HG03457 (cell line): ENCODE data around the gene GRIPAP1.

ENCODE experiments used
- ATAC-seq: cut with Tn5 transposase; IDR thresholded peaks from one replicate; pipeline ENCODE4 v1.9.1; 2021; ENCODE audit warnings: moderate number of reproducible peaks; ENCODE audit not compliant: unreplicated experiment

The GRIPAP1 gene

DNA sequence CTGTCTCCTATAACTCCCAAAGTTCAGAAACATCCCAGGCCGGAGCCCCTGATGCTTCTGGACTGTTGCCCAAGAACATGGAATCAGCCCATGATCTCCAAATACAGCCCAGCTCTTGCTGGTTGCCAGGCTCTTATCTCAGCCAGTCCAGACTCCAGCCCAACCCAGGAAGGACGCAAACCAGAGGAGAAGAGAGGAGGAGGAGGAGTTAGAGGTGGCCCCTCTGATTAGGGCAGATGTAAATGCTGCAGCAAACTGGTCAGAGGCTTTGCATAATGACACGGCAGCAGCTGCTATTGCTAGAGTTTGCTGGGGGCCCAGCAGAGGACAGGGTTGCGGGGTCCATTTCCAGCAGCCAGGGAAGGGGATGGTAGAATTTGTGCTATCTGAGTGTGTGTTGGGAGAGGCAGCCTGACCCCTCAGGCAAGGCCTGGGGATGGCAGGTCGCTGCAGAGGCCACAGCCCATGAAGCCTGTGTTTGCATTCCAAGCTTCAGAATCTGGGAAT lies 40.4 kb downstream of the GRIPAP1 start:
- ATAC-seq = no peak

GRCh38 chrX:48960291-48960690 lies 41.8 kb downstream of the GRIPAP1 start:
- ATAC-seq = no peak

DNA sequence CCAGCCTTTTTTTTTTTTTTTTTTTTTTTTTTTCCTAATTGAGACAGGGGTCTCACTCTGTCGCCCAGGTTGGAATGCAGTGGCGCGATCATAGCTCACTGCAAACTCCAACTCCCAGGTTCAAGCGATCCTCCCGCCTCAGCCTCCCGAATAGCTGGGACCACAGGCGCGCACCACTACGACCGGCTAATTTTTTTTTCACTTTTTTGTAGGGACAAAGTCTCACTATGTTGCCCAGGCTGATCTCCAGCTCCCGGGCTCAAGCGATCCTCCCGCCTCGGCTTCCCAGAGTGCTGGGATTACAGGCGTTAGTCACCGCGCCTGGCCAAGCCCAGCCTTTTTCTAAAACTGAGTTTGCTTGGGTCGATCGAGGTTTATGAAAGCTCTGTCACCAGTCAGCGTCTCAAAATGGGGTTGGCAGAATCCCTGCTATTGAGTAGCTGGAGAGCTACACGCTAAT lies 43.4 kb downstream of the GRIPAP1 start:
- no peak for ATAC-seq

DNA sequence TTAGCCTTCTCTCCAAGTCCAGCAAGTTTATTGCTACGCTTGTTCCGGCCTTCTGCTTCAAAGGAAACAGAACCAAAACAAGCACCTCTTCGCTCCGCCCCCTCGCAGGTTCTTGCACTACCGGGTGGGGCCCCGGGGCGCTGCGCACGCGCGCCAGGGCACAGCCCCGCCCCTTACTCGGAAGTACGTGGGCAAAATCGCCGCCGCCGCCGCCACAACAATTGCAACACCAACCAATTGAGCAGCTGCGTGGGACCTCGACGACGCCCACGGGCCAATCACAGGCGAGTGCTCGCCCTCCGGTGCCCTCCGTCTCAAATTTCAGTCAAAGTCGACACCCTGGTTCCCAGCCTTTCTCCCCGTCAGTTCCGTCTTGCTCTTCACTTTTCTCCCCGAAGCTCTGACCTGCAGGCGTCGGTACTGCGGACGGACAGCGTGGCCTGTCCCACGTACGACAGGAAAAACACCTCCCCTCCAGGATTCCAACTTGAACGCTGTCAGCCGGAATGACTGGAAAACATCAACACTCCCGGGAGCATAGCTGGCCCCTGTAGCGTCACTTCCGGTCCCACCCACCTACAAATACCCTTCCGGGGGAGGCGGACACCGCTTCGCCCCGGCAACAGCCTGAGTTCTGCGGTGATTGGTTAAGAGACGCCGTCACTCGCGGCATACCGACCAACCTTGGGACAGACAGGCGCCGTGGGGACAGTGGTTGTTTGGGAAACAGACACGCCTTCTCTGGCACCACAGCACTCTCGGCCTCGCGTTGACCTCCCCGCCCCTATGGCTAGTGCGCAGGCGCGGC lies 44.0 kb downstream of the GRIPAP1 start:
- ATAC-seq = peak; percentile 76

- no peak for ATAC-seq
Measured at GRCh38 chrX:48957477-48957826, 44.6 kb downstream of the GRIPAP1 start, which contains the start of gene OTUD5. TSS of gene OTUD5 (minus strand) at chrX:48957607. CDS start at chrX:48957570, 37 bp downstream.

DNA sequence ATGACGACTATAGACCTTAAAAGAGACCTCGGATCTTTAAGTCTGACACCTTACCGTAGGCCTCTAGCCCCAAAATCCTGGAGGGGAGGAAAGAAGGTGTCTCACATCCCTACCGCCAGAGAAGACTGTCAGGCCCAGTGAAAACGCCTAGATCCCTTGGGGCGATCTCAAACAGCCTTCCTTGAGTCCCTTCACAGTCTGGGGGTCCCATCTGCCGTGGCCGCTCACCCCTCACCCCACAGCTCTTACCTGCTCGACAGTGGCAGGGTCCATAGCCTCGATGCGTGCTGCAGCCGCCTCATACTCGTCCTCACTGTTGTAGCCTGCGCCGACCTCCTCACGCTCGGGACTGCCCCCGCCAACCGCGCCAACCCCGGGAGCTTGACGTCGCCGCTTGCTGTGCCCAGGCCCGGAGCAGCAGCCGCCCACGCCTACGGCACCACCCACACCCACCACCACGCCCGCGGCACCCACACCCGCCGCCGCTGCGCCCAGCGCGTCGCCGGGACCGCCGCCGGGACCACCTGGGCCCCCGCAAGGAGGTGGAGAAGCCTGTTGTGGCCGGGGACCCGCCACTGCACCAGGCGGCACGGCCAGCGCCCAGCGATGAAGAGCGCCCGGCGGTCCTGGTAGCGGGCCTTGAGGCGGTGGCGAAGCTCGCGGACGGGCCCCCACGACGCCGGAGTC lies 45.2 kb downstream of the GRIPAP1 start:
- ATAC-seq = no peak

- no peak for ATAC-seq
Measured at GRCh38 chrX:48948589-48948988, 53.5 kb downstream of the GRIPAP1 start.

- no peak for ATAC-seq
Measured at GRCh38 chrX:48945517-48946348, 56.3 kb downstream of the GRIPAP1 start.

GRCh38 chrX:48942895-48943294 lies 59.2 kb downstream of the GRIPAP1 start:
- ATAC-seq = no peak

GRCh38 chrX:48940404-48940955 lies 61.6 kb downstream of the GRIPAP1 start:
- no peak for ATAC-seq

- no peak for ATAC-seq
Measured at GRCh38 chrX:48939524-48940228, 62.4 kb downstream of the GRIPAP1 start.

DNA sequence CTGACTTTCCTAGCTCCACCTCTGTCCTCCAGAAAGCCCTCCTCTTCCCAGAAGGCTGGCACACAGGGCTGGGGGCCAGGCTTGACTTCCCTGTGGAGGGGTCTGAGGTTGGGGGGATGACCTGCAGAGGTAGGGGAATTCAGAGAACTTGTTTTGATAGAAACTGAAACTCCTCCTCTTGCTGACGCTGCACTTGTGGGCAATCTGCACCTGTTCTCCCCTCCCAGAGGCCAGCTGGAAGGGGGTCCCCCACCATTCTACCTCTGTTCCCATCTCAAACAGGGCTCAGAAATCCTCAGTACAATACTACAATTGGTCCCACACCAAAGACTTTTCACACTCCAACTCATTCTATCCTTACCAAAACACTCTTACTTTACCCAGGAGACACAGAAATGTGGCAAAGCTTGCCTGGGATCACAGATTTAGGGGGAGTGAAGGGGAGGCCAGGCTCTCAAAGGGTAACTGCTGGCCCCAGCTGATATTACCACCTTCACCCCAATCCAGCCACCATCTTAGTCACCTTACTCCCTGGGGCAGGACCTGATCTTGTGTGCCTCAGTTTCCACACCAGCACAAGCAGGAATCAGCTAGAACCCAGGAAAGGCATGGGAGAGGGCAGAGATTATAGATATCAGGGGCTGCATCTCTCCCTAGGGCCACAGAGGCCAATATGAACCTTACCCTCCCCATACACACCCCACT lies 63.2 kb downstream of the GRIPAP1 start:
- no peak for ATAC-seq

DNA sequence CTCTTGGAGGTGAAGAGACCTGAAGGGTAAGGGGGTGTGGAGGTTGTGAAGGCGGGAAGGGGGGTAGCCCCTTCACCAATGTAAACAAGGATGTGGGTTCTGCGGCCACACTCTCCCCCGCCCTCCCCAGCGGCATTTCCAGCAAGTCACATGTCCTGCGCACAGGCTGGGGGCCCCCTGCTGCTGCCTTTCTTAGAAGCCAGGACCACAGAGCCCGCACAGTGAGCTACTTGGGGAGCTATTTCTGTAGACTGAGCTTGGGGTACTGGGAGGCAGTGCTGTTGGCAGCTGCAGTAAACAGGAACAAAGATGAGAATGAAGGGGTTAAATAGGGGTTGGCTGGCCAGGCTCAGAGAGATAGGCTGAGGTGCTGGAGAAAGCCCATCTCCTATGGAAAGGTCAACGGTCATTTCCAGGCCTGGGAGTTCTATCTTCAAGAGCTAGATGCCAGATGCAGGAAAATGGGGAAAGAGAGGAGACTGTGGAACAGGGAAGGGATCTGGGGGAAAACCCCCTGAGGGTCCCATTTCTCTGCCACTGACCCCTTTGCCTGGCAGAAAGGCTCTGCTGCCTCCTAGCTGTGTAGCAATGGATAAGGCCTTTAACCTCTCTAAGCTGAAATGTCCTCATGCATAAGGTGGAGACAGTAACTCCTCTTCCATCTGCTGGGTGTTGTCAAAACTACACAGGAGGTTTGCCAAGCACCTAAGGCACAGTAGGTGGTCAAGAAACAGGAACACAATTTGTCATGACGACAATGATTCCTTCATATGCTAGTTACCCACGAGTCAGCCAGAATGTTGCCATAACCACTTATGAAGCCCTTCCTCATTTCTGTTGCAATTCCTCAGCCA lies 64.8 kb downstream of the GRIPAP1 start:
- peak; percentile 46 for ATAC-seq

- no peak for ATAC-seq
Measured at GRCh38 chrX:48936429-48937053, 65.5 kb downstream of the GRIPAP1 start.

DNA sequence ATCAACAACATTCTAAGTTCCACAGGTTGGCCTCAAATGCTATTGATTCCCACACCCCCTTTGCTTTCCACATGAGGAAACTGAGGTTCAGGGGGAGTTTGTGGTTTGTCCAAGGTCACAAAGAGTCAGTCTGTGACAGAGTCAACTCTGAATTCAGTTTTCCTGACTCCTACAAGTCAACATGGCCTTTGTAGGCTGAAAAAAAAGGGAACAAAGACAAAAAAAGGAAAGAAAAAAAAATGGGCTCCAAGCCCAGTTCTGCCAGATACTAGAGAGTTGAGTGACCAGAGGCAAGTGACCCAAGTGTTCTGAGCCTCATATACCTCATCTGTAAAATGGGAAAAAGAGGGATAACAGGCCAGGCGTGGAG lies 66.8 kb downstream of the GRIPAP1 start:
- no peak for ATAC-seq

- no peak for ATAC-seq
Measured at GRCh38 chrX:48934581-48935300, 67.3 kb downstream of the GRIPAP1 start.

DNA sequence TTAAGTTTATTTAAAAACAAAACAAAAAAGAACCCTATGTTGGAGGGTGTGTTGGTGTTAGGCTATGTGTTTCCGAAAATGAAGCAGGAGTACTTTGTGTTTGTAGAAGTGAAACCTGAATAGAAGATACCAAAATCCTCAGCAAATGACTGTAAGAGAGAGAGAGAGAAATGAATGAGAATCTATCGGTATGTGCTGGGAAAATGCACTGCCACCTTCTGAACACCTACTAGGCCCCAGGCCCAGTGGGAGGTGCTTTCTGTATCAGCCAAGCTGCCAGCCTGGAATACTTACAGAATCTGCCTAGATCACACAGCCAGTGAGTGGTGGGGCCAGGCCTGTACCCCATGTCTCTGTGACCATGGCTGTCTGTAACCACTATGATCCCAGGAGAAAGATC lies 68.3 kb downstream of the GRIPAP1 start:
- ATAC-seq = no peak
